Neural cell (in vitro differentiated cells): ENCODE data around the gene CREB3L4. TPM values are rescaled to one million over a fixed set of nuclear protein-coding genes. Genes with fewer than 3 reads are reported as not detected.

ENCODE experiments used
- H2AFZ ChIP-seq: fragments of 200-600, 300-800 bp; sonication (generic), shearing (Covaris generic); 2 replicates; pipeline ENCODE4 v1.6.0; 2014; ENCODE audit warnings: low read depth, mild to moderate bottlenecking, antibody characterized with exemption, low read length, moderate library complexity
- H3F3A ChIP-seq: fragments of 200-600 bp; shearing (Covaris generic); 2 replicates; pipeline ENCODE4 v1.6.1; 2016; ENCODE audit warnings: mild to moderate bottlenecking, moderate library complexity, mixed read lengths, antibody characterized with exemption, low read length; ENCODE audit not compliant: insufficient read depth, poor library complexity, severe bottlenecking
- H3K27ac ChIP-seq: fragments of 200-600, 300-800 bp; sonication (generic), shearing (Covaris generic); 2 replicates; pipeline ENCODE4 v1.5.1; 2014; ENCODE audit warnings: mild to moderate bottlenecking, low read length, moderate library complexity
- H3K27me3 ChIP-seq: fragments of 300-800, 200-600 bp; sonication (generic), shearing (Covaris generic); 2 replicates; pipeline ENCODE4 v1.6.0; 2014; ENCODE audit warnings: mild to moderate bottlenecking, low read depth, low read length, moderate library complexity; ENCODE audit not compliant: insufficient read depth
- H3K36me3 ChIP-seq: fragments of 300-800, 200-600 bp; sonication (generic), shearing (Covaris generic); 2 replicates; pipeline ENCODE4 v1.5.1; 2014; ENCODE audit warnings: mild to moderate bottlenecking, antibody characterized with exemption, low read length, moderate library complexity; ENCODE audit not compliant: insufficient read depth
- H3K4me2 ChIP-seq: fragments of 300-800, 200-600 bp; sonication (generic), shearing (Covaris generic); 2 replicates; pipeline ENCODE4 v1.6.0; 2014; ENCODE audit warnings: mild to moderate bottlenecking, low read length
- H3K4me3 ChIP-seq: fragments of 300-800, 200-600 bp; sonication (generic), shearing (Covaris generic); 2 replicates; pipeline ENCODE4 v1.5.1; 2014; ENCODE audit warnings: mild to moderate bottlenecking, low read length, moderate library complexity
- H3K79me2 ChIP-seq: fragments of 200-600 bp; shearing (Covaris generic); replicated peaks from 2 replicates; pipeline ENCODE4 v1.6.0; 2014; ENCODE audit warnings: mild to moderate bottlenecking, low read length, moderate library complexity; ENCODE audit not compliant: insufficient read depth
- H3K9ac ChIP-seq: fragments of 300-800, 200-600 bp; sonication (generic), shearing (Covaris generic); 2 replicates; pipeline ENCODE4 v1.6.1; 2016; ENCODE audit warnings: mild to moderate bottlenecking, low read length, mixed read lengths
- H3K9me2 ChIP-seq: fragments of 200-600 bp; shearing (Covaris generic); 2 replicates; pipeline ENCODE4 v1.6.1; 2016; ENCODE audit warnings: mild to moderate bottlenecking, low read length, mixed read lengths; ENCODE audit not compliant: insufficient read depth
- H3K9me3 ChIP-seq: fragments of 200-600, 300-800 bp; sonication (generic), shearing (Covaris generic); 2 replicates; pipeline ENCODE4 v1.6.1; 2016; ENCODE audit warnings: mild to moderate bottlenecking, mixed run types, low read length, moderate library complexity, mixed read lengths
- H4K20me1 ChIP-seq: fragments of 200-600 bp; shearing (Covaris generic); 2 replicates; pipeline ENCODE4 v1.6.1; 2016; ENCODE audit warnings: mild to moderate bottlenecking, mixed run types; ENCODE audit not compliant: insufficient read depth
- EP300 ChIP-seq: fragments of 450-650 bp; conservative IDR thresholded peaks from 2 replicates; pipeline ENCODE4 v1.6.1; 2014; ENCODE audit warnings: antibody characterized with exemption, mild to moderate bottlenecking, moderate library complexity; ENCODE audit not compliant: poor library complexity, severe bottlenecking
- EZH2 ChIP-seq: fragments of 200-600, 300-800 bp; shearing (Covaris generic), sonication (generic); IDR thresholded peaks from 2 replicates; pipeline ENCODE4 v1.6.1; 2014; ENCODE audit warnings: antibody characterized with exemption, low read length, borderline replicate concordance, mild to moderate bottlenecking; ENCODE audit not compliant: insufficient read depth, poor library complexity, severe bottlenecking
- MXI1 ChIP-seq: fragments of 450-650 bp; conservative IDR thresholded peaks from 2 replicates; pipeline ENCODE4 v1.6.1; 2014; ENCODE audit warnings: antibody characterized with exemption, mild to moderate bottlenecking; ENCODE audit not compliant: poor library complexity, severe bottlenecking
- POLR2AphosphoS5 ChIP-seq: IDR thresholded peaks from 2 replicates; pipeline ENCODE4 v1.6.1; 2012
- RAD21 ChIP-seq: fragments of 450-650 bp; conservative IDR thresholded peaks from 2 replicates; pipeline ENCODE4 v1.6.1; 2014; ENCODE audit warnings: antibody characterized with exemption, mild to moderate bottlenecking, moderate library complexity
- SMC3 ChIP-seq: fragments of 450-650 bp; conservative IDR thresholded peaks from 2 replicates; pipeline ENCODE4 v1.6.1; 2014; ENCODE audit warnings: antibody characterized with exemption, mild to moderate bottlenecking, moderate library complexity; ENCODE audit not compliant: poor library complexity
- TAF1 ChIP-seq: IDR thresholded peaks from 2 replicates; pipeline ENCODE4 v1.6.1; 2012; ENCODE audit warnings: low read depth
- polyA plus RNA-seq: library from polyadenylated mRNA; depleted of rRNA; stranded (reverse); fragments of >200 nt; gene quantifications from 2 replicates; pipeline ENCODE4 v1.2.3, GENCODE V29; 2014
- TF ChIP-seq, protein P1 (sequence below): fragments of 450-650 bp; IDR thresholded peaks from 2 replicates; pipeline ENCODE4 v1.5.1; 2014; ENCODE audit warnings: antibody characterized with exemption, mild to moderate bottlenecking, moderate library complexity; ENCODE audit not compliant: poor library complexity, severe bottlenecking
- TF ChIP-seq, protein P2 (sequence below): IDR thresholded peaks from 2 replicates; pipeline ENCODE4 v1.6.1; 2012; ENCODE audit warnings: borderline replicate concordance

The CREB3L4 gene
- polyA plus RNA-seq, 1 donor from 2014 or later, result 18.0 TPM

DNA sequence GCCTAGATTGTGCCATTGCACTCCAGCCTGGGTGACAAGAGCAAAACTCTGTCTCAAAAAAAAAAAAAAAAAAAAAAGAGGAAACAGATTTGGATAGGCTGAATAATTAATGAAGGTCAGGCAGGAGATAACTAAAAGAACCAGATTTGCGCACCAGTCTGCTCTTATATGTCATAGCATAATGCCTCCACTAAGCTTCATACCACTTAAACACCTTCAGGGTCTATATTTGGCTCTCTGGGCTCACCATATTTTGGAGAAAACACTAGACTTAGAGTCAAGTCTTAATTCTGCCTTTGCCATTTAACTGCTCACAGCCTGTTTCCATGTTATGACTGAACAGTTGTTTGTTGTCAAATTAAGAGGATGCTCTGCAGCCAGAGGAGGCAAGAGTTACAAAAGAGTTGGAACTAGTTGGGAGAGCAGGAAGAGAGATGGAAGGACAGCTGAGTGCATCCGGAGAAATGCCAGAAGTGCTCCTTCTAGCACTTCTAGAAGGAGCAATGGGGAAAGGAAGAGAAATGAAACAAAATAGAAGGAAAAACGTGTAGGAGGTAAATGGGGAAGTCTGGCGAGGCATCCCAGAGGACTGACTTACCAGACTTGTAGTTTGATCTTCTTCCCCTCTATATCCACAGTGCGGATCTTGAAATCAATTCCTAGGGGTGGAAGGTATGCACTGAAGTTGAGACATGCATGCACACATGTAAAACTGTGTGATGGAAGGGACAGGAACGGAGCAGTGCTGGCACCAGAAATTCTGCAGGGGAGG lies 16.6 kb downstream of the CREB3L4 start:
- no peak for TF ChIP-seq TAF1
- H2AFZ ChIP-seq, result no peak overlapping the region
- no peaks in the 10 kb centered on the region for H3K79me2 ChIP-seq
- H3K36me3 ChIP-seq, result no peaks in the 10 kb centered on the region
- H3K9me3 ChIP-seq, result no peaks in the 10 kb centered on the region
- H3K4me3 ChIP-seq, result no peak overlapping the region
- no peak overlapping the region for H3K4me2 ChIP-seq
- no peaks in the 10 kb centered on the region for H3K9me2 ChIP-seq
- H3K27ac ChIP-seq, result no peak overlapping the region
- H3K9ac ChIP-seq, result no peak overlapping the region
- no peaks in the 10 kb centered on the region for H3K27me3 ChIP-seq
- H4K20me1 ChIP-seq, result no peaks in the 10 kb centered on the region
- H3F3A ChIP-seq, result no peaks in the 10 kb centered on the region

DNA sequence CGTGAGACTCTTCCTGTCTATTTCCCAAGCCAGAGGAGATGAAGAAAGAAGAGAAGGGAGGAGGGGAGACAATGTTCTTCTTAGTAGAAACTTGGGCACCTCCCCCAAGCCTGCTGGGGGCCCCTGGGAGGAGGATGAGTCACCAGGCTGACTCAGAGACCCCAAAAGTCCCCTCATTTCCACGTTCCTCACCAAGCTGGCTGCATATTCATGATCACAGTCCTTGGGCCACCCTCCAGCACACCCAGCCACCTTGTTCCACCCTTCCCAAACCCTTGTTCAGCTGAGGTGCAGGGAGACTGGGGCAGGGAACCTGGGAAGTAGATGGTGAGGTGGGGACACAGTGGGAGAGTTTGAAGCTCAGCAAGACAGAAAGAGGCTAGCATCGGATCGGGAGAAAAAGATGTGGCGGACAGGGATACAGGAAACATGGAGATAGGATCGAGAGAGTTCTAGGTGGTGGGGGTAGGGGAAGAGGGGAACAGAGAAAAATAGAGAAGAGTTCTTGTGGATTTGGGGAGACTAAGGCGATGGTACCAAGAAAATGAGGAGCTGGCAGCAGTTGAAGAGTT lies 17.7 kb downstream of the CREB3L4 start:
- Histone ChIP-seq H4K20me1 (no peaks in the 10 kb centered on the region), H3K9me3 (no peaks in the 10 kb centered on the region), H3K27me3 (no peaks in the 10 kb centered on the region), H3K4me3 (no peak overlapping the region), H3K4me2 (no peak overlapping the region), H3F3A (no peaks in the 10 kb centered on the region), H3K9me2 (no peaks in the 10 kb centered on the region), H3K9ac (no peak overlapping the region), H3K79me2 (no peaks in the 10 kb centered on the region), H3K27ac (no peak overlapping the region), H3K36me3 (no peaks in the 10 kb centered on the region), H2AFZ (no peak overlapping the region)
- TF ChIP-seq, protein P1, sequence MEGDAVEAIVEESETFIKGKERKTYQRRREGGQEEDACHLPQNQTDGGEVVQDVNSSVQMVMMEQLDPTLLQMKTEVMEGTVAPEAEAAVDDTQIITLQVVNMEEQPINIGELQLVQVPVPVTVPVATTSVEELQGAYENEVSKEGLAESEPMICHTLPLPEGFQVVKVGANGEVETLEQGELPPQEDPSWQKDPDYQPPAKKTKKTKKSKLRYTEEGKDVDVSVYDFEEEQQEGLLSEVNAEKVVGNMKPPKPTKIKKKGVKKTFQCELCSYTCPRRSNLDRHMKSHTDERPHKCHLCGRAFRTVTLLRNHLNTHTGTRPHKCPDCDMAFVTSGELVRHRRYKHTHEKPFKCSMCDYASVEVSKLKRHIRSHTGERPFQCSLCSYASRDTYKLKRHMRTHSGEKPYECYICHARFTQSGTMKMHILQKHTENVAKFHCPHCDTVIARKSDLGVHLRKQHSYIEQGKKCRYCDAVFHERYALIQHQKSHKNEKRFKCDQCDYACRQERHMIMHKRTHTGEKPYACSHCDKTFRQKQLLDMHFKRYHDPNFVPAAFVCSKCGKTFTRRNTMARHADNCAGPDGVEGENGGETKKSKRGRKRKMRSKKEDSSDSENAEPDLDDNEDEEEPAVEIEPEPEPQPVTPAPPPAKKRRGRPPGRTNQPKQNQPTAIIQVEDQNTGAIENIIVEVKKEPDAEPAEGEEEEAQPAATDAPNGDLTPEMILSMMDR, result no peak
- TF ChIP-seq MXI1, result no peak
- TF ChIP-seq EZH2, result no peak
- TF ChIP-seq EP300, result no peak
- TF ChIP-seq POLR2AphosphoS5, result no peak
- TF ChIP-seq, protein P2, sequence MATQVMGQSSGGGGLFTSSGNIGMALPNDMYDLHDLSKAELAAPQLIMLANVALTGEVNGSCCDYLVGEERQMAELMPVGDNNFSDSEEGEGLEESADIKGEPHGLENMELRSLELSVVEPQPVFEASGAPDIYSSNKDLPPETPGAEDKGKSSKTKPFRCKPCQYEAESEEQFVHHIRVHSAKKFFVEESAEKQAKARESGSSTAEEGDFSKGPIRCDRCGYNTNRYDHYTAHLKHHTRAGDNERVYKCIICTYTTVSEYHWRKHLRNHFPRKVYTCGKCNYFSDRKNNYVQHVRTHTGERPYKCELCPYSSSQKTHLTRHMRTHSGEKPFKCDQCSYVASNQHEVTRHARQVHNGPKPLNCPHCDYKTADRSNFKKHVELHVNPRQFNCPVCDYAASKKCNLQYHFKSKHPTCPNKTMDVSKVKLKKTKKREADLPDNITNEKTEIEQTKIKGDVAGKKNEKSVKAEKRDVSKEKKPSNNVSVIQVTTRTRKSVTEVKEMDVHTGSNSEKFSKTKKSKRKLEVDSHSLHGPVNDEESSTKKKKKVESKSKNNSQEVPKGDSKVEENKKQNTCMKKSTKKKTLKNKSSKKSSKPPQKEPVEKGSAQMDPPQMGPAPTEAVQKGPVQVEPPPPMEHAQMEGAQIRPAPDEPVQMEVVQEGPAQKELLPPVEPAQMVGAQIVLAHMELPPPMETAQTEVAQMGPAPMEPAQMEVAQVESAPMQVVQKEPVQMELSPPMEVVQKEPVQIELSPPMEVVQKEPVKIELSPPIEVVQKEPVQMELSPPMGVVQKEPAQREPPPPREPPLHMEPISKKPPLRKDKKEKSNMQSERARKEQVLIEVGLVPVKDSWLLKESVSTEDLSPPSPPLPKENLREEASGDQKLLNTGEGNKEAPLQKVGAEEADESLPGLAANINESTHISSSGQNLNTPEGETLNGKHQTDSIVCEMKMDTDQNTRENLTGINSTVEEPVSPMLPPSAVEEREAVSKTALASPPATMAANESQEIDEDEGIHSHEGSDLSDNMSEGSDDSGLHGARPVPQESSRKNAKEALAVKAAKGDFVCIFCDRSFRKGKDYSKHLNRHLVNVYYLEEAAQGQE, result no peak
- TF ChIP-seq RAD21, result no peak
- no peak for TF ChIP-seq SMC3
- no peak for TF ChIP-seq TAF1
